Fibroblast of lung (primary cell): ENCODE data around the gene CHST8. TPM values are rescaled to one million over a fixed set of nuclear protein-coding genes. Genes with fewer than 3 reads are reported as not detected.

Source experiments
- DNase-seq, 2 donors: peaks; one replicate each; pipeline versions ENCODE4 v3.0.0 to v3.0.0-alpha.2; 2010; ENCODE audit warnings: low read depth in 2 of 2
- H2AFZ ChIP-seq: 2 replicates; pipeline ENCODE4 v1.5.1; 2012; ENCODE audit warnings: low read length, control low read depth, inconsistent platforms
- H3K27ac ChIP-seq: 2 replicates; pipeline ENCODE4 v1.5.1; 2011; ENCODE audit warnings: low read length, control low read depth; ENCODE audit not compliant: insufficient read depth
- H3K27me3 ChIP-seq: 2 replicates; pipeline ENCODE4 v1.5.1; 2011; ENCODE audit warnings: mild to moderate bottlenecking, low read length; ENCODE audit not compliant: control insufficient read depth, insufficient read depth
- H3K36me3 ChIP-seq: 2 replicates; pipeline ENCODE4 v1.5.1; 2011; ENCODE audit warnings: low read length; ENCODE audit not compliant: control insufficient read depth, insufficient read depth
- H3K4me1 ChIP-seq: 2 replicates; pipeline ENCODE4 v1.5.1; 2011; ENCODE audit warnings: low read length; ENCODE audit not compliant: control insufficient read depth, insufficient read depth; ENCODE audit errors: extremely low read depth
- H3K4me2 ChIP-seq: 2 replicates; pipeline ENCODE4 v1.5.1; 2011; ENCODE audit warnings: low read length, control low read depth; ENCODE audit not compliant: insufficient read depth; ENCODE audit errors: extremely low read depth
- H3K4me3 ChIP-seq, 4 experiments: fragments of 200-600 bp in 1 of 4; sonication (generic) in 1 of 4; replicated peaks in 1 of 4; 2 replicates each; pipeline ENCODE4 v1.5.1; 2011 to 2016; ENCODE audit warnings: low read length in 4 of 4, low read depth in 3 of 4, mild to moderate bottlenecking in 3 of 4, control low read depth in 2 of 4, inconsistent platforms in 1 of 4, mixed read lengths in 1 of 4; ENCODE audit not compliant: insufficient read depth in 1 of 4; ENCODE audit errors: control extremely low read depth in 1 of 4
- H3K79me2 ChIP-seq: 2 replicates; pipeline ENCODE4 v1.5.1; 2012; ENCODE audit warnings: mild to moderate bottlenecking, low read length, inconsistent platforms; ENCODE audit not compliant: control insufficient read depth, insufficient read depth
- H3K9ac ChIP-seq: 2 replicates; pipeline ENCODE4 v1.5.1; 2011; ENCODE audit warnings: mild to moderate bottlenecking, low read length, control low read depth; ENCODE audit not compliant: insufficient read depth
- H3K9me3 ChIP-seq: 2 replicates; pipeline ENCODE4 v1.5.1; 2012; ENCODE audit warnings: low read depth, low read length; ENCODE audit not compliant: control insufficient read depth, insufficient read depth
- H4K20me1 ChIP-seq: 2 replicates; pipeline ENCODE4 v1.5.1; 2011; ENCODE audit warnings: low read length; ENCODE audit not compliant: control insufficient read depth, insufficient read depth; ENCODE audit errors: extremely low read depth
- EZH2 ChIP-seq: IDR thresholded peaks from 2 replicates; pipeline ENCODE4 v1.5.1; 2012; ENCODE audit warnings: low read length, control low read depth, mild to moderate bottlenecking; ENCODE audit errors: missing control alignments
- polyA plus RNA-seq, 2 donors: library from polyadenylated mRNA; depleted of rRNA in 1 of 2; stranded (reverse) in 1 of 2; unstranded in 1 of 2; fragments of >200 nt; gene quantifications; 2 replicates each; pipeline ENCODE4 v1.2.1, GENCODE V29; 2011 to 2012; ENCODE audit warnings: missing spikeins in 1 of 2
- total RNA-seq: library from RNA; depleted of rRNA; stranded (reverse); fragments of >200 nt; gene quantifications from 2 replicates; pipeline ENCODE4 v1.2.1, GENCODE V29; 2014
- TF ChIP-seq, protein P1 (sequence below), 2 donors: IDR thresholded peaks in 1 of 2; conservative IDR thresholded peaks in 1 of 2; 1 replicate in 1 of 2; 2 replicates in 1 of 2; pipeline ENCODE4 v1.5.1; 2011 to 2012; ENCODE audit warnings: low read length in 2 of 2, control low read depth in 1 of 2, inconsistent platforms in 1 of 2, low read depth in 1 of 2, mild to moderate bottlenecking in 1 of 2

Gene CHST8
- total and polyA plus RNA-seq, 2 donors (not counting 1 experiment from before 2014, with no cell fraction given), result not detected

DNA sequence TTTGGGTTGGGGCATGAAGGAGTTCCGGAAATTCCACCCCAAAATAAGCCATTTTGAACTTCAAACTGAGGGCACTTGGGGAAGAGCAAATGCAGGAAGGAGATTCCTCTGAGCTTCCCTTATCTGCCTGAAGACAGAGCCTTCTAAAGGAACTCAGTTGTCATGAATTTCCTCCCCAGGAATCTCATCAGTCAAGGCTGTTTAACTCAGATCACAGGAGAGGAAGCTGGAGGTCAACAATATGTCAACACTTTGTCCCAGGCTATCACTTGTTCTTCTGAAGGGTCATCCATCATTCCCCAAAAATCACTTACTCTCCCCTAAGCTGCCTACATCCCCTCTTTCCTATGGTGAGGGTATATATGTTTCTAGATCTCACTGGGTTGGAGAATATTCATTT, 26.0 kb upstream of the CHST8 start:
- Histone ChIP-seq H2AFZ (no peak overlapping the region), H3K9me3 (no peaks in the 10 kb centered on the region), H3K4me3 (no peak overlapping the region), H3K36me3 (no peaks in the 10 kb centered on the region), H3K27me3 (no peaks in the 10 kb centered on the region), H3K4me2 (no peak overlapping the region), H3K79me2 (no peaks in the 10 kb centered on the region), H3K4me1 (no peaks in the 10 kb centered on the region), H3K27ac (no peak overlapping the region), H3K9ac (no peak overlapping the region), H4K20me1 (no peaks in the 10 kb centered on the region)
- TF ChIP-seq, protein P1, sequence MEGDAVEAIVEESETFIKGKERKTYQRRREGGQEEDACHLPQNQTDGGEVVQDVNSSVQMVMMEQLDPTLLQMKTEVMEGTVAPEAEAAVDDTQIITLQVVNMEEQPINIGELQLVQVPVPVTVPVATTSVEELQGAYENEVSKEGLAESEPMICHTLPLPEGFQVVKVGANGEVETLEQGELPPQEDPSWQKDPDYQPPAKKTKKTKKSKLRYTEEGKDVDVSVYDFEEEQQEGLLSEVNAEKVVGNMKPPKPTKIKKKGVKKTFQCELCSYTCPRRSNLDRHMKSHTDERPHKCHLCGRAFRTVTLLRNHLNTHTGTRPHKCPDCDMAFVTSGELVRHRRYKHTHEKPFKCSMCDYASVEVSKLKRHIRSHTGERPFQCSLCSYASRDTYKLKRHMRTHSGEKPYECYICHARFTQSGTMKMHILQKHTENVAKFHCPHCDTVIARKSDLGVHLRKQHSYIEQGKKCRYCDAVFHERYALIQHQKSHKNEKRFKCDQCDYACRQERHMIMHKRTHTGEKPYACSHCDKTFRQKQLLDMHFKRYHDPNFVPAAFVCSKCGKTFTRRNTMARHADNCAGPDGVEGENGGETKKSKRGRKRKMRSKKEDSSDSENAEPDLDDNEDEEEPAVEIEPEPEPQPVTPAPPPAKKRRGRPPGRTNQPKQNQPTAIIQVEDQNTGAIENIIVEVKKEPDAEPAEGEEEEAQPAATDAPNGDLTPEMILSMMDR (conservative IDR thresholded peaks at IDR 0.05 in 1 of 2, IDR thresholded peaks at IDR 0.05 in 1 of 2; ENCODE audit: low read depth in 1 of 2, low read length in 2 of 2), result no peak
- TF ChIP-seq EZH2, result no peak
- DNase-seq, result no peak

DNA sequence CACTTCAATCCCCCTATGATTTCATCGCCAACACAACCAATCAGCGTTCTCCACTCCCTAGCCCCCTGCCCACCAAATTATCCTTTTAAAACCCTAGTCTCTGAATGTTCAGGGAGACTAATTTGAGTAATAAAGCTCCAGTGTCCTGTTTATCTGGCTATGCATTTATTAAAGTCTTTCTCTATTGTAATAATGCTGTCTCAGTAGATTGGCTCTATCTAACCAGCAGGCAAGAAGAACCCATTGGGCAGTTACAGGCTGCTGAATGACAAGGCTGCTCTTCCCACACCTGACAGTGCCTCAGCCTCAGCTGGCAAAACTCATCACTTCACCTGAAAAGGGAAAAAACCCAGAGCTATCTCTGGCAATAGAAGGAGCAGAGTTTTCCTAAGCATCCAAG, 20.2 kb upstream of the CHST8 start:
- H3K4me3 ChIP-seq, result no peak overlapping the region
- H2AFZ ChIP-seq, result no peak overlapping the region
- no peak overlapping the region for H3K27ac ChIP-seq
- H3K9ac ChIP-seq, result no peak overlapping the region
- H3K4me1 ChIP-seq, result no peaks in the 10 kb centered on the region
- no peaks in the 10 kb centered on the region for H4K20me1 ChIP-seq
- H3K9me3 ChIP-seq, result no peaks in the 10 kb centered on the region
- H3K79me2 ChIP-seq, result no peaks in the 10 kb centered on the region
- H3K36me3 ChIP-seq, result no peaks in the 10 kb centered on the region
- no peaks in the 10 kb centered on the region for H3K27me3 ChIP-seq
- no peak for TF ChIP-seq EZH2
- TF ChIP-seq, protein P1 (conservative IDR thresholded peaks at IDR 0.05 in 1 of 2, IDR thresholded peaks at IDR 0.05 in 1 of 2; ENCODE audit: low read depth in 1 of 2, low read length in 2 of 2), result no peak
- no peak for DNase-seq
- H3K4me2 ChIP-seq, result no peak overlapping the region

DNA sequence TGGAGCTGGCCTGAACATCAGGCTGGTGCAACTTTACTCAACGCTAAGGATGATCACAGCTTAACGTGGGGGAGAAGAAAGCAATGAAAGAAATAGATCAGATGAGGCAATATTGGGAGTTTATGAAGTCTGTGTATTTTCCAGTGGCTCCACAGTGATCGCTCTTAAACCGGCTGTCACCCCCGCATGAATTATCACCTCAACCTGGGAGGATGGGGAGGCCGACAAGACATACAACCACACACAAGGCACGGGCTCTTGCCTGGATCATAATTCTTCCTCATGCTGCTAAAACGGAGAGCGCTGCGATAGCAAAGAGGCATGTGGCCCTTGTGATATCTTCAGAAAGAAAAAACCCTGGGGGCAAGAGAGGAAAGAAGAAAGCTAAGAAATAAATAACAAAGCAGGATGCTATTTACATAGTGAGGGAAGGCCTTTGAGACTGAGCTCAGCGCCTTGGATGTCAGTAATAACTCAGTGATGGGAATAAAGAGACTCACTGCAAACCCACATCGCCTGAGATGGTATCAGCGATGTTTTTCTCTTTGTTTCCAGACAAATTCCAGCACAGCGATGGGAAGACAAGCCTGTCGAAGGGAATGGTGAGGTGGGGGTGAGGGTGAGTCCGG, 19.1 kb upstream of the CHST8 start:
- DNase-seq, result no peak
- Histone ChIP-seq H3K9me3 (no peaks in the 10 kb centered on the region), H3K27ac (no peak overlapping the region), H3K36me3 (no peaks in the 10 kb centered on the region), H3K79me2 (no peaks in the 10 kb centered on the region), H3K27me3 (no peaks in the 10 kb centered on the region), H3K4me3 (no peak overlapping the region), H3K4me1 (no peaks in the 10 kb centered on the region), H2AFZ (no peak overlapping the region), H3K4me2 (no peak overlapping the region), H3K9ac (no peak overlapping the region), H4K20me1 (no peaks in the 10 kb centered on the region)
- TF ChIP-seq, protein P1 (conservative IDR thresholded peaks at IDR 0.05 in 1 of 2, IDR thresholded peaks at IDR 0.05 in 1 of 2; ENCODE audit: low read depth in 1 of 2, low read length in 2 of 2), result no peak
- TF ChIP-seq EZH2, result no peak
